OCI-LY1 (cell line): ENCODE data around the gene CD82.

Experiments used
- EZH2 ChIP-seq: fragments of 200-600 bp; sonication (generic), shearing (Covaris generic); IDR thresholded peaks from 2 replicates; pipeline ENCODE4 v1.8.0; 2017; ENCODE audit warnings: borderline replicate concordance, mixed run types, mild to moderate bottlenecking, antibody characterized with exemption, low read length, moderate library complexity, mixed read lengths
- TF ChIP-seq, protein P1 (sequence below): fragments of 200-600 bp; sonication (generic), shearing (Covaris generic); IDR thresholded peaks from 2 replicates; pipeline ENCODE4 v1.5.1; 2017; ENCODE audit warnings: mild to moderate bottlenecking, antibody characterized with exemption, low read length, moderate library complexity, mixed read lengths

DNA sequence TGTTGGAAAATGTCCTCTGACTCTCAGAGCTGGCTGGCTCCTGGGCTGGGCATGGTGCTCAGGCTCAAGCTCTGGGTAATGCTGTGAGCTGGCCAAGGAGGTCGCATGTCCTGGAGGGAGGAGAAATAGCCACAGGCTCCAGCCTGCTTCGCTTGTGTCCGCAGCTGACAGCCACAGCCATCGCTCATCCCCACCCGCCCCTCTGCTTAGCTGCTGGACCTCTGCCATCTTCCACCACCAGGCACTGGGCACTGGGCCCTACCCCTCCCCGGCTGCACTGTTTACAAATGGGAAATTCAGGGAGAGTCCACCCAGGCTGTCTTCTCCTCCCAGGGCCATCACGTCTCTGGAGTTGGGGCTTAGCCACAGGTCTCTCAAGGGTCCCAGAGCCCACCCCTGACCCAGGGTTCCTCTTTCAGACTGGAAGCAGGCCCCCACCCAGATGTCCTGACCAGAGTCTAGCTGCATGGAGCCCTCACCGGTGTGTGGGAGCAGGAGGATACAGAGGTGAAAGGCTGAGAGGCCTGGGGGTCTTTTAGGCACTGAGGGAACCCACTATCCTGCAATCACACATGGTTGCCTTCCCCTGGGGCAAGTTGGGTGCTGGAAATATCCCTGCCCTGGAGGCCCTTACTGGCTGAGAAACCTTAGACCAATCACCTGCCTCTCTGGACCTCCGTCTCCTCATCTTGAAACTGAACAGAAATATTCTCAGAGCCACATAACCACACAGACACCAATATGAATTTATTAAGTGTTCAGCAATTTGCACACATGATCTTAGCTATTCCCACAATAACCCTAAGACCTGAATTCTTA lies 62.7 kb downstream of the CD82 start:
- no peak for TF ChIP-seq EZH2
- TF ChIP-seq, protein P1, sequence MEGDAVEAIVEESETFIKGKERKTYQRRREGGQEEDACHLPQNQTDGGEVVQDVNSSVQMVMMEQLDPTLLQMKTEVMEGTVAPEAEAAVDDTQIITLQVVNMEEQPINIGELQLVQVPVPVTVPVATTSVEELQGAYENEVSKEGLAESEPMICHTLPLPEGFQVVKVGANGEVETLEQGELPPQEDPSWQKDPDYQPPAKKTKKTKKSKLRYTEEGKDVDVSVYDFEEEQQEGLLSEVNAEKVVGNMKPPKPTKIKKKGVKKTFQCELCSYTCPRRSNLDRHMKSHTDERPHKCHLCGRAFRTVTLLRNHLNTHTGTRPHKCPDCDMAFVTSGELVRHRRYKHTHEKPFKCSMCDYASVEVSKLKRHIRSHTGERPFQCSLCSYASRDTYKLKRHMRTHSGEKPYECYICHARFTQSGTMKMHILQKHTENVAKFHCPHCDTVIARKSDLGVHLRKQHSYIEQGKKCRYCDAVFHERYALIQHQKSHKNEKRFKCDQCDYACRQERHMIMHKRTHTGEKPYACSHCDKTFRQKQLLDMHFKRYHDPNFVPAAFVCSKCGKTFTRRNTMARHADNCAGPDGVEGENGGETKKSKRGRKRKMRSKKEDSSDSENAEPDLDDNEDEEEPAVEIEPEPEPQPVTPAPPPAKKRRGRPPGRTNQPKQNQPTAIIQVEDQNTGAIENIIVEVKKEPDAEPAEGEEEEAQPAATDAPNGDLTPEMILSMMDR, result no peak
